A673 (cell line): ENCODE results near the gene RORC. TPM values are rescaled to one million over a fixed set of nuclear protein-coding genes. Genes with fewer than 3 reads are reported as not detected.

ENCODE experiments used
- BruUV-seq: library from RNA; stranded (reverse); fragments of 400-500 nt; replicated peaks from 2 replicates; lab custom pipeline; 2021; lab: Mats Ljungman, UMichigan
- CTCF ChIA-PET: fragments of 300-600 bp; sonication (Branson Sonifier 250); formaldehyde crosslinking; loops from one replicate; lab custom pipeline; 2022; ENCODE audit warnings: antibody characterized with exemption; lab: Charles Lee
- POLR2A ChIA-PET: fragments of 300-600 bp; sonication (Branson Sonifier 250); formaldehyde crosslinking; loops from one replicate; lab custom pipeline; 2022; ENCODE audit warnings: antibody characterized with exemption; ENCODE audit not compliant: low non-redundant PET; lab: Charles Lee
- DNase-seq: peaks from one replicate; pipeline ENCODE4 v3.0.0-alpha.2; 2015; ENCODE audit warnings: low spot score
- H3K27ac ChIP-seq: fragments of 200-600 bp; sonication (generic); 2 replicates; pipeline ENCODE4 v1.5.1; 2016; ENCODE audit warnings: mixed run types, low read depth, mild to moderate bottlenecking, mixed read lengths, antibody characterized with exemption, low read length; ENCODE audit not compliant: poor library complexity, severe bottlenecking
- H3K27me3 ChIP-seq: fragments of 200-600 bp; sonication (generic); replicated peaks from 2 replicates; pipeline ENCODE4 v1.6.1; 2017; ENCODE audit warnings: mixed run types, low read depth, mild to moderate bottlenecking, mixed read lengths, antibody characterized with exemption, low read length; ENCODE audit not compliant: insufficient read depth, poor library complexity
- H3K36me3 ChIP-seq: fragments of 200-600 bp; sonication (generic); 2 replicates; pipeline ENCODE4 v1.6.1; 2016; ENCODE audit warnings: mixed run types, mild to moderate bottlenecking, mixed read lengths, antibody characterized with exemption, low read length; ENCODE audit not compliant: insufficient read depth, poor library complexity, severe bottlenecking
- H3K4me1 ChIP-seq: fragments of 200-600 bp; sonication (generic); 2 replicates; pipeline ENCODE4 v1.6.1; 2017; ENCODE audit warnings: mixed run types, mild to moderate bottlenecking, mixed read lengths, antibody characterized with exemption, low read length; ENCODE audit not compliant: insufficient read depth, poor library complexity, severe bottlenecking
- H3K4me3 ChIP-seq: fragments of 200-600 bp; sonication (generic); 2 replicates; pipeline ENCODE4 v1.5.1; 2016; ENCODE audit warnings: low read depth, mixed run types, mild to moderate bottlenecking, mixed read lengths, low read length; ENCODE audit not compliant: poor library complexity, severe bottlenecking
- H3K9me3 ChIP-seq: fragments of 200-600 bp; sonication (generic); 2 replicates; pipeline ENCODE4 v1.6.1; 2016; ENCODE audit warnings: mixed run types, low read depth, mild to moderate bottlenecking, mixed read lengths, antibody characterized with exemption, low read length; ENCODE audit not compliant: poor library complexity, severe bottlenecking
- CTCF ChIP-seq: fragments of 300-800, 200-600 bp; sonication (generic); conservative IDR thresholded peaks from 2 replicates; pipeline ENCODE4 v1.5.1; 2017; ENCODE audit warnings: low read depth, mild to moderate bottlenecking, antibody characterized with exemption, low read length, moderate library complexity, mixed read lengths
- EZH2 ChIP-seq: fragments of 200-600 bp; sonication (generic); IDR thresholded peaks from 2 replicates; pipeline ENCODE4 v1.6.1; 2017; ENCODE audit warnings: borderline replicate concordance, low read depth, mild to moderate bottlenecking, mixed read lengths, antibody characterized with exemption, low read length; ENCODE audit not compliant: poor library complexity, severe bottlenecking
- intact Hi-C: fragments of 100-400 bp; cut with micrococcal nuclease; formaldehyde crosslinking; loops from one replicate; pipeline ENCODE4 v1.10.0; 2022; ENCODE audit not compliant: unreplicated experiment
- total RNA-seq: library from RNA; stranded (reverse); gene quantifications from 2 replicates; pipeline ENCODE4 v1.2.3, GENCODE V29; 2021

The RORC gene
- total RNA-seq, 1 experiment from 2014 or later, result not detected

GRCh38 chr1:151833172-151833900 lies 1.7 kb upstream of the RORC start:
- intact Hi-C loops, result no loop called here
- ChIA-PET CTCF (no interaction called here), POLR2A (interaction anchor here (0.6 kb wide), 1 partner anchor 20 kb away, joined by 3 read pairs; the partner anchor contains the start of gene THEM5)

GRCh38 chr1:151832318-151832980 lies 847 bp upstream of the RORC start:
- H3K4me3 ChIP-seq, result no peak overlapping the region
- peaks cover 7% of the 10 kb centered on the region for H3K27me3 ChIP-seq
- DNase-seq, result no peak
- TF ChIP-seq CTCF (no peak), EZH2 (no peak)
- H3K27ac ChIP-seq, result no peak overlapping the region
- H3K36me3 ChIP-seq, result no peaks in the 10 kb centered on the region
- H3K9me3 ChIP-seq, result no peaks in the 10 kb centered on the region
- H3K4me1 ChIP-seq, result no peaks in the 10 kb centered on the region
- CTCF ChIA-PET, result no interaction called here
- BruUV-seq, result no TSS peak
- POLR2A ChIA-PET, result interaction anchor here (0.6 kb wide), 1 partner anchor 21 kb away, joined by 3 read pairs; the partner anchor contains the start of gene THEM5
- intact Hi-C loops, result no loop called here

More at GRCh38 chr1:151833172-151833900, 1.7 kb upstream of the RORC start:
- TF ChIP-seq CTCF (no peak), EZH2 (no peak)
- H3K27me3 ChIP-seq, result peaks cover 16% of the 10 kb centered on the region
- H3K4me3 ChIP-seq, result no peak overlapping the region
- peaks cover 7% of the 10 kb centered on the region for H3K4me1 ChIP-seq
- no TSS peak for BruUV-seq
- DNase-seq, result no peak
- H3K9me3 ChIP-seq, result no peaks in the 10 kb centered on the region
- no peaks in the 10 kb centered on the region for H3K36me3 ChIP-seq
- no peak overlapping the region for H3K27ac ChIP-seq

GRCh38 chr1:151831256-151831591 lies 378 bp downstream of the RORC start:
- H3K36me3 ChIP-seq, result no peaks in the 10 kb centered on the region
- CTCF ChIA-PET, result no interaction called here
- H3K4me3 ChIP-seq, result no peak overlapping the region
- no peaks in the 10 kb centered on the region for H3K27me3 ChIP-seq
- POLR2A ChIA-PET, result no interaction called here
- H3K9me3 ChIP-seq, result no peaks in the 10 kb centered on the region
- DNase-seq, result no peak
- intact Hi-C loops, result no loop called here
- TF ChIP-seq CTCF (no peak), EZH2 (no peak)
- BruUV-seq, result no TSS peak
- H3K4me1 ChIP-seq, result no peaks in the 10 kb centered on the region
- no peak overlapping the region for H3K27ac ChIP-seq
